Posterior vena cava (tissue), 2 donors: ENCODE measurements around the gene KIF19. TPM values are rescaled to one million over a fixed set of nuclear protein-coding genes. Genes with fewer than 3 reads are reported as not detected.

Experiments used
- DNase-seq: peaks from one replicate; pipeline ENCODE4 v3.0.0-alpha.2; 2020; ENCODE audit warnings: low spot score
- intact Hi-C, 2 donors: fragments of 100-400 bp; cut with DNase I; formaldehyde crosslinking; loops; one replicate each; pipeline versions ENCODE4 v1.14.1 to v1.14.2; 2022 to 2023
- total RNA-seq, 2 donors: library from RNA; stranded (reverse); fragmentation: NEBNext Ultra II Directional; extraction: Animal tissue kit (Norgen Biotek cat#: 25700); gene quantifications; one replicate each; pipeline ENCODE4 v1.2.1, GENCODE V29; 2021
- donor health status: DM: yes; HTN: yes; CAD: no.
- donor health status: DM: yes; HTN: yes; CAD: no.

KIF19 gene
- total RNA-seq, 2 donors from 2014 or later: 1.4 to 2.3 TPM

DNA sequence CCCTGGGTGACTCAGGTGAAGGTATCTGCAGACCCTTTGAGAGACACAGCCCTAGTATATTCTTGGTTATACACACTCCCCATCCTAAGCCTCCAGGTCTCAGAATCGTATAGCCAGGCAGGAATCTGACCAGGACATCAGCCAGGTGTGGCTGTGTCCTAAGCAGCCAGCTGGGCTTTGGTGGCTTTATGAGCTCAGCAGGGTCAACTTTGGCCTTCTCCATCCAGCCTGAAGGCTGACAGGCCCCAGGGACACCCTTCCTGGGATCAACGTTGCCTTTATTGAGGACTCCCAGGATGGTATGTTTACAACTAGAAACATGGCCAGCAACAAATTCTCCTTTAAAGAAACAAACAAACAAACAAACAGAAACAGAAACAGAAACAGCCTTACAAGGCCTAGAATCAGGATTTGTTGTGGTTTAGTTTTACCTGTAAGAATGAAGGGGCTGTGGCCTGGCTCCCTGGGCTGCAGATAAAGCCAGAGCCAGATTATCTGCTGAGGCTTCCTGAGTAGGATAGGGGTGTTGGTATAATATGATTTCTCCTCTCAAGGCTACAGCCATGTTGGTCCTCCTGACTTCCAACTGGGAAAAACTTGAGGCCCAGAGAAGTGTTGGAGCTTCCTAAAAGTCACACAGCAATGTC lies 8.5 kb downstream of the KIF19 start:
- DNase-seq: no peak
- intact Hi-C loops: no loop called here

DNA sequence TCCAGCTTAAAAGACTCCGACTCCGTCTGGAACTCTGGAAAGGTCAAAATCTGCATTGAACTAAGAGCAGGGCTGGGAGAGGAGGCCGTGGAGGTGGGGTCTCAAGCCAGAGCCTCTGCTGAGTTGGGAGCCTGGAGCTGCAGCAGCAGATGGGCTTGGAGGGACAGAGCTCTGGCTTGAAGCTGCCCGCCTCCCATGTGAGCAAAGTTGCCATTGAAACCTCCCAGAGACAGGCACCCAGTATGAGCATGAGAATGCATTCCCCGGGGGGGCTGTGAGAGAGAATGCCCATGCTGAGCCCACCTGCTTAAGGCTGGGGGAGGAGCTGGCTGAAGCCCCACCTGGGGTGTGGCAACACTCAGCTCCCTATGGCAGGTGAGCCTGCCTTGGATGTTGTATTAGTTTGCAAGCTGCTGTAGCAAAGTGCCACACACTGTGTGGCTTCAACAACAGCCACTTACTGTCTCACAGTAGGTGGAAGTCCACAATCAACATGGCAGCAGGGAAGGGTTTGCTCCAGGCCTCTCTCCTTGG lies 9.6 kb downstream of the KIF19 start:
- intact Hi-C loops: no loop called here
- no peak for DNase-seq

DNA sequence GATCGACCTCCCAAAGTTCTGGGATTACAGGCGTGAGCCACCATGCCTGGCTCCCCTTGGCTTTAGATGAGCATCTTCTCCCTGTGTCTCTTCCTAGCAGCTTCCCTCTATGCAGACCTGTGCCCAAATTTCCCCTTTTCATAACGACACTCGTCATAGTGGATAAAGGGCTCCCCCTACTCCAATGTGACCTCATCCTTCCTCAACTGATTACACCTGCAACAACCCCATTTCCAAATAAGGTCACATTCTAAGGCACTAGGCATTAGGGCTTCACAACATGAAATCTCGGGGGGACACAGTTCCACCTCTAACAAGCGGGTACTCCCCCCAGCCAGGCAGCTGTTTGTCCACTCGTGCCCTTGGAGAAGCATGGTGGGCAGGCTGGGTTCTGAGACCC lies 10.3 kb downstream of the KIF19 start:
- intact Hi-C loops: no loop called here
- no peak for DNase-seq

DNA sequence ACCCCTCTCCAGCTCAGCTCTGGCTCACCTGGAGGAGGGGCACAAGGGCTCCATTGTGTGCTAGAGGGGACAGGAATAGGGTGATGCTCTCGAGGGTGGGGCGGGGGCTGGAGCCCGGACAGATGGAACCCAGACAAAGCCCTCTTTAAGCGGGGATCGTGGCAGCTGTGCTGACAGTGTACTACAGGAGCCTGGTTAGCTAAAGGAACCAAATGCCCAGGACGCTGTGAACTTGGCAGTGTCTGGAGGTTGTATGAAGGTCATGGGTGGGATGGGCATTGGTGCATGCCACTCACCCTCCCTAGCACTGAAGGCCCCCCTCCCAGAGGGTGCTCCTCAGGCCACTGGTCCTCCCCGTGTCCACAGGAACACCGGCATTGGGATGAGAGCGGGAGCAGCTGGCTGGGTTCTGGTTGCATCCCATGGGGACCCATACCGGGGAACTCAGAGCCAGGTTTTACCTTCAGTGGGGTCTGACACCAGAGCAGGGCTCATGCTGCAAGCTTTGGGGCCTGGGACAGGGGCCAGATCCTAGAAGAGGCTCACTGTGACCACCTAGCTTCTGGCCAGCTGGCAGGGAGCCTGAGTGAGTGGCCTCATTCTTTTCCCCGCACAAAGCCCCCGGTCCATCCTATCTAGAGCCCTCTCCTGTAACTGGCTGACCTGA lies 11.9 kb downstream of the KIF19 start:
- DNase-seq: no peak
- intact Hi-C loops: no loop called here

DNA sequence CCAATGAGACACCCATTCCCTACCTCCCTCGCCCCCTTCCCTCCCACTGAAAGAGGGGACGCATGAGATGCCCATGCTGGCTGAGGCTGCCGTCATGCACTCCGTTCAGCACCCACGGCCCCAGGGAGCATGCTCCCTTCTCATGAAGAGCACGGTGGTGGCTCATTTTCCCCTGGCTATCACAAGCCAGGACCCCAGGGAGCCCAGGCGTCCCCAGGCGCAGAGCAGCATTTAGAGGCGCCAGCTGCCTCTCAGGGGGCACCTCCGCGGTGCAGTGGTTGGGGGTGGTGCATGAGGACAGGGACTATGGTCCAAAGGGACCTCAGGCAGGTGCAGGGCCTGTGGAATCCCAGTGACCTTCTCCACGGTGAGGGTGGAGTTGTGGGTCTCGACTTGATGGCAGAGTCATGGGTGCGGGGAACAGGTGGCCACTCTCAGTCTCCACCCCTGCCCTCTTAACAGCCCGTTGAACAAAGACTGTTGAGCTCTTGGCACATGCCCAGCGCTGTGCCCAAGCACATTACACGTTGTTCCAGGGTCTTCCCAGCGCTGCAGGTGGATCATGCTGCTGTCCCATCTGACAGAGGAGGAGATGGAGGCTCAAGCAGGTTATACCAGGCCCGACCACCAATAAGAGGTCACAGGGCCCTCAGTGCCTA lies 13.6 kb downstream of the KIF19 start:
- DNase-seq: no peak
- intact Hi-C loops: no loop called here

DNA sequence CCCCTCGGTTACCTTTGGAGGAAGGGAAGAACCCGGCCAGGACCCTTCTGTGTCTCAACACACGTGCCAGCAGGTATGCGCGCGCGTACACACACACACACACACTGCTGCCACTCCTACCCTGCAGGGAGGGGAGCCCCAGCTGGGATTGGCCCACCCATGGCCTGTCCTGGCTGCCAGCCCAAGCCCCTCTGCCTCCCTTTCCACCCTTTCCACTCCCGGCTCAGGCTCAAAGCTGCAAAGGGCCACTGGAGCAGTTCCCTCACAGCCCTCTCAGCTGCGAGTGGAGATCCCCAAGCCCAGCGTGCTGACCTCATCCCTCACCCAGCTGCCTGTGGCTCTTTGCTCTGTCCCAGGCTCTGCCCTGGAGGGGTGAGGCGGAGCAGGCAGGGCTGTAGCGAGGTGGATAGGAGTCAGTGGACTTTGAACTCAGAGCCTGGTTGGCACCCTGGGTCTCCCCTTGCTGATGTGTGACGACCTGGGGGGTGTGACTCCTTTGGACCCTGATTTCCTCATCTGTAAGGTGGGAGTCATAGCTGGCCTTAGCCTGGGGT lies 14.5 kb downstream of the KIF19 start:
- intact Hi-C loops: no loop called here
- DNase-seq: no peak

DNA sequence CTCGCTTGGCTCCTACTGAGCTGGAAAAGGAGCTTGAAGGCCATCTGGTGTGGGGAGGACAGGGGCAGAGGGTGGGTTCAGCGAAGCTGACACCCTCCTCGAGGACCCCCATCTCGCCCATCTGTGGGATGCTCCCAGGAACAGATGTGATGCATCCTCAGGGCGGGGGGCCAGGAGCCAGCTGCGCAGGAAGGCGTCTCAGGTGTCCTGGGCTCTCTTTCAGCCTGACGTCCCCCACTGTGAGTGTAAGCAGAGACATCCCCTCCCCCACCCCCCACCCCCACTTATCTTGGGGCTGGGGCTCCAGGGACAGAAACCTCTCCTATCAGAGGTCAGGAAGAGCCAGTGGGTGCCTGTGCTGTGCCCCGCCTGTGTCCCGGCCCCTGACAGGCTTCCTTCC lies 16.2 kb downstream of the KIF19 start:
- intact Hi-C loops: no loop called here
- no peak for DNase-seq

DNA sequence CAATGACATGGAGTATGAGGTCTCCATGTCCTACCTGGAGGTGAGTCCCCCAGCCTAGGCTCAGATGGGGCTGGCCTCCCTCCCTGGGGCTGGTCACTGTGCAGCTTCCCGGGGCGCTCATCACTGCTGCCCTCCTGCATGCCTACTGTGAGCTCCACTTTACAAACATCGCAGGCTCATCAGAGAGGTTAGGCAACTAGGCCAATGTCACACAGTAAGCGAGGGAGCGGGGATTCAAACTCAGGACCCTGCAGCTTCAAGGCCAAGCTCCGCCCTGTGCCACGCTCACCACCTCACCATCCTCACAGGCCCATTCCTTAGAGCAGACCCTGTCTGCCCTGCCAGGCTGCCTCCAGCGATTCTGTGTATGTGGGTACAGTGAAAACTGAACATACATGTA lies 17.1 kb downstream of the KIF19 start:
- intact Hi-C loops: no loop called here
- no peak for DNase-seq

DNA sequence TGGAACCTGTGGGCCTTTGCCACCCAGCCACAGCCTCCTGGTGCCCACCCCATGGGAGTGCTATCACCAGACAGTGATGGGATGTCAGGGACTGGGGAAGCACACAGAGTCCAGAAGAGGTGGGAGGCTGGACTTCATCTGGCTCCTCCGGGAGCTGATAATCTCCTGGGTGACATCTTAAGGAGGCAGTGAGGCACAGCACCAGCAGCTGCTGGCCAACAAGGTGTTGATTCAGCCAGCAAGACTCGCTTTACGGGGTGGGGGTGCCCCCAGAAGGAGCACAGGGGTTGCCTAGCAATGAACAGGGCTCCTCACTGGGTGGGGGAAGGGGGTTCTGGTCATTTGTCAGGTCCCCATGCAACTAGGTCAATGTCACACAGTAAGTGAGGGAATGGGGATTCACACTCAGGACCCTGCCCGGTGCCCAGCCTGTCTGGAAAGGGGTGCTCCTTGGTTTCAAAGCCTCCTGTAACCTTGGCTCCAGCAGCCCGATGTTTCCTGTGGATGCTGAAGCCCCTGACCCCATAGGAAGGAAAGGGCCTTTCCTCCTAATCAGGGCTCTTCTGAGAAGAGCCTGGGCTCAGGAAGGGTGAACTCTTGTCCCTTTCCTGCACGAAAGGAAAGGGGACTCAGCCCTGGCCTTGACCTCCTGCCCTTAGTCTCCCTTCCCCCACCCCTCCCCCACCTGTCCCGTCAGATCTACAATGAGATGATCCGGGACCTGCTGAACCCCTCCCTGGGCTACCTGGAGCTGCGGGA lies 17.7 kb downstream of the KIF19 start:
- no peak for DNase-seq
- intact Hi-C loops: no loop called here

DNA sequence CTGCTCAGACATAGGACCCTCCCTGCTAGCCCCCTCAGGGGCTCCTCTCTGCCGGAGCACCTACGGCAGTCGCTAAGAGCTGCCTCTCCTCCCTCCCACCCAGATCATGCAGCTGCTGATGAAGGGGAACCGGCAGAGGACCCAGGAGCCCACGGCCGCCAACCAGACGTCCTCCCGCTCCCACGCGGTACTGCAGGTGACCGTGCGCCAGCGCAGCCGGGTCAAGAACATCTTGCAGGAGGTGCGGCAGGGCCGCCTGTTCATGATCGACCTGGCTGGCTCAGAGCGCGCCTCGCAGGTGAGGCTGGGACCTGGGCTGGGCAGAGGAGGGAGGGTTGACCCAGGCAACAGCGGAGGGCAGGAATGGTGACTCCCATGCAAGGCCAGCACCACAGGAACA lies 18.6 kb downstream of the KIF19 start:
- DNase-seq: no peak
- intact Hi-C loops: no loop called here

DNA sequence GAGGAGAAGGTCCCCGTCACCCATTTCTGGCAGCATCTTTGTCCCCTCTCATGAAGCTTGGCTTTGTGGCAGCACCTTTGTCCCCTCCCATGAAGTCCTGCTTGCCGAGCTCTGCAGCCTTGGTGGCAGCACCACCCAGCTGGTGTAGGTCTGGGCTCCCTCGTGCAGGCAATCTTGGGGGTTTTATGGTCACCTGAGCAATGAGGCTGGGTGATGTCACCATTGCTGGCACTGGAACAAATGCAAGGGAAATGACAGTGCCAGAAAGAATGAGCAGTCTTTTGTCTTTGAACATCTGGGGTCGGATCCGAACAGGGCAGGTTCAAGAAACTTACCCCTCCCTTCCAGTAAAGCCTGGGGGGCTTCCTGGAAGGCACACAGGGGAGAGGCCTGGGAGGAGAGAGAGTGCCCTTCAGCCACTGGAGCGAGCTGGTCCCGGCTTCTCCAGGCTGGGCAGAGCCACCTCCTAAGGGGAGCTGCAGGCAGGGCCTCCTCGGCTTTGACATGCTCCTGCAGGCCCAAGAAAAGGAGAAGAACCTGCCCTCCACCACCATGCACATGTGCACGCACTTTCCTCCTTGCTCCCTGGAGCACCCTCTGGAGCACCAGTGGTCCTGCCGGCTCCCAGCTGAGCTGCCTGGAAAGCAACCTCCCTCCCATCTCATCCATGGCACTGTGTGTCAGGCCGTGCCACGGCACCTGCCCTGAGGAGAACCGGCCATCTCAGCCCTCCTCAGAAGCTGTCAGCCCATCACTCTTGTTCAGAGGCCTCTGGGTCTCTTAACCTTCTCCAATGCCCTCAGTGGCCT lies 19.6 kb downstream of the KIF19 start:
- DNase-seq: no peak
- intact Hi-C loops: no loop called here

DNA sequence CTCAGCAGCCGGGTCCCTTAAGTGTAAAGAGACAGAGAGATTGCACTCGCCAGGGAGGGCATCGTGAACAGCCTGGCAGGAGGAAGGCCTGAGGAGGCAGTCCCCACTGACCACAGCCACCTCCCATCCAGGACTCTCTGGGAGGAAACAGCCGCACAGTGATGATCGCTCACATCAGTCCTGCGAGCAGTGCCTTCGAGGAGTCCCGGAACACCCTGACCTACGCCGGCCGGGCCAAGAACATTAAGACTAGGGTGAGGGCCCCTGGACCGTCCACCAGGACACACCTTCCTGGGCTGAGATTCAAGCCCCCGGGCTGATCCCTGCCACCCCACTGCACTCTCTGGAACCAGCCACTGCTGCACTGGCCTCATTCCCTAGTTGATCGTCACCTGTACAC lies 21.6 kb downstream of the KIF19 start:
- intact Hi-C loops: no loop called here
- no peak for DNase-seq

DNA sequence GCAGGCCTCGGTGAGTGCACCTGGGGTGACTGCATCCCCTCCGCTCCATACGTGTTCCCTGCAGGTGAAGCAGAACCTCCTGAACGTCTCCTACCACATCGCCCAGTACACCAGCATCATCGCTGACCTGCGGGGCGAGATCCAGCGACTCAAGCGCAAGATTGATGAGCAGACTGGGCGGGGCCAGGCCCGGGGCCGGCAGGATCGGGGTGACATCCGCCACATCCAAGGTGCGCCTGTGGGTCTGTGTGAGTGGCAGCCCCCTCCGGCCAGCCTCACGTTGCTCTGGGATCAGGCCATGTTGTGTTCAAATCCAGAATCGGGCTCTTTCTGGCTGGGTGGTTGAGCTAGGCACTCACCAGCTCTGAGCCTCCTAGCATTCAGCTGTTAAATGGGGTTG lies 23.1 kb downstream of the KIF19 start:
- DNase-seq: no peak
- intact Hi-C loops: no loop called here

DNA sequence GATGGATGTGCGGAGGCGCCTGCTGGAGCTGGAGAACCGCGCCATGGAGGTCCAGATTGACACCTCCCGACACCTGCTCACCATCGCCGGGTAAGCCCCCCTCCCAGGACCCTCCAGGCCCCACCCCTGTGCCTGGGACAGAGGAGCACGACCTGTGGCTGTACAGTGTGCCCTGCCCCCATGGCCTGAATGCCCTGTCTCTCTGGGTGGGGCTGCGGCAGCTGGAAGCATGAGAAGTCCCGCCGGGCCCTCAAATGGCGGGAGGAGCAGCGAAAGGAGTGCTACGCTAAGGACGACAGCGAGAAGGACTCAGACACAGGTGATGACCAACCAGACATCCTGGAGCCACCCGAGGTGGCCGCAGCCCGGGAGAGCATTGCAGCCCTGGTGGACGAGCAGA lies 24.5 kb downstream of the KIF19 start:
- intact Hi-C loops: no loop called here

DNA sequence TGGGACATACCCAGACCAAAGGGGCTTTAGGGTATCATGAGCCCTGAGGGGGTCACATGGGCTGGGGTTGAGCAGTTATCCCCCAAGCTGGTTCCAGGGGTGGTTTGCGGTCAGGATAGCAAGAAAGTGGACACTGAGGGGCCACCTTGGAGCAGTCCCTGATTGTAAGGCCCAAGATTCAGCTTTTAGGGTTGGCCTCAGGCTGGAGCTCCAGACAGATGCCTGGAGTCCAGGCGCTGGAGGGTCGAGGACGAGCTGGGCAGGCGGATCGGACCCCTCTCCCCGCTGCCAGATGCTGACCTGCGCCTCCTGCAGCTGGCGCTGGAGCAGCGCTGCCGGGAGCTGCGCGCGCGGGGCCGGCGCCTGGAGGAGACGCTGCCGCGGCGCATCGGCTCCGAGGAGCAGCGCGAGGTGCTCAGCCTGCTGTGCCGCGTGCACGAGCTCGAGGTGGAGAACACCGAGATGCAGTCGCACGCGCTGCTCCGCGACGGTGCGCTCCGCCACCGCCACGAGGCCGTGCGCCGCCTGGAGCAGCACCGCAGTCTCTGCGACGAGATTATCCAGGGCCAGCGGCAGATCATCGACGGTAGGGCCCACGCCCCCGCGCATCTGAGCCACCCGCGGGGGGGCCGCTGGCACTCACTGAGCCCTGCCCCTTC lies 25.7 kb downstream of the KIF19 start:
- no peak for DNase-seq
- intact Hi-C loops: no loop called here

More for the DNA sequence above, 24.5 kb downstream of the KIF19 start:
- DNase-seq: no peak

DNA sequence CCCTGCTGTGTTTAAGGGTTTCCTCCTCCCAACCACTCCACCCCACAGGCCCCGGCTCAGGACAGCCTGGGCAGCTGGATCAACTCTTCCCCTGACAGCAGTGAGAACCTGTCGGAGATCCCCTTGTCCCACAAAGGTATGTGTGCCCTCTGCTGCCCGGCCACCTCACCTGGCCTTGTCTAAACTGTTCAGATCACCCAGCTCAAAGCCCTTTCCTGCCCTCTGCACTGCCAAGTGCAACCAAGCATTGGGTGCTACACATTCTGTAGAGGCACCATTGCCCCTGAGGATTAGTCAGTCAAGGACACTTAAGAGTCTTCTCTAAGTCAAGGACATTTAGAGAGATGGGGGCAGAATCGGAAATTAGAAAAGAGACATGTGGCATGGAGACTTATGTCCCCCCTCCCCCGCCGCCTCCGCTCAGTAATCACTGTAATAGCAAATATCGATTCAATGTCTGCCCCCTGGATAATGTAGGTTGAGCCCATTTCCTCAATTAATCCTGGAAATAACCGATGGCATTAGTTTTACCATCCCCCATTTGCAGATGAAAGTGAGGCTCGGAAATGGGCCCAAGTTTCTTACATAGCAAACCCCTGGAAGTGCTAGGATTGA lies 27.5 kb downstream of the KIF19 start:
- DNase-seq: no peak
- intact Hi-C loops: no loop called here

DNA sequence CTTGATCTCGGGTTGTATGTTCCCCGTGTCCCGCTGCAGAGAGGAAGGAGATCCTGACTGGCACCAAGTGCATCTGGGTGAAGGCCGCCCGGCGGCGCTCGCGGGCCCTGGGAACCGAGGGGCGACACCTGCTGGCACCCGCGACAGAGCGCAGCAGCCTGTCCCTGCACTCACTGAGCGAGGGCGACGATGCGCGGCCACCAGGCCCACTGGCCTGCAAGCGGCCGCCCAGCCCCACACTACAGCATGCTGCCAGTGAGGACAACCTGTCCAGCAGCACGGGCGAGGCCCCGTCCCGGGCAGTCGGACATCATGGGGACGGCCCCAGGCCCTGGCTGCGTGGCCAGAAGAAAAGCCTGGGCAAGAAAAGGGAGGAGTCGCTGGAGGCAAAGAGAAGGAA lies 28.1 kb downstream of the KIF19 start:
- intact Hi-C loops: no loop called here
- no peak for DNase-seq

DNA sequence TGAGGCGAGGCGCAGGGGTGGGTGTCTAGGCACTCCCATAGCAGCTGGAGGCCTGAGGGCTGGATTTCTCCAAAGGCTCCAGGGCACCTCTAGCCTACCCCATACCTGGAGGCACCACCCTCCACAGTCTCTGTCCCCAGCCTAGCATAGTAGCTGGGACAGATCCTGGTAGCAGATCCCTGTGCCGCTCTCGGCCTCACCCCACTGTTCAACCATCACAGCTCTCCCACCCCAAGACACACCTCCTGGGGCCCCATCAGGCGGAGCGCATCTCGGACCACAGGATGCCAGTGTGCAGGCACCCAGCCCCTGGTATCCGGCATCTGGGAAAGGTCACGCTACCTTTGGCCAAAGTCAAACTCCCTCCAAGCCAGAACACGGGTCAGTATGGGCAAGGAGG lies 28.5 kb downstream of the KIF19 start:
- no peak for DNase-seq
- intact Hi-C loops: no loop called here
